Skin epidermis (tissue), 12 donors: Measurements from ENCODE around the gene SCUBE3.

Experiments used
- H3K27ac ChIP-seq, 21 experiments: fragments of 200-600 bp; sonication (generic) in 11 of 21; one replicate each; pipeline ENCODE4 v1.5.0; 2020; ENCODE audit warnings: mild to moderate bottlenecking in 3 of 21, inconsistent platforms in 2 of 21, moderate library complexity in 2 of 21
- H3K4me3 ChIP-seq, 7 experiments: fragments of 200-600 bp; sonication (generic) in 2 of 7; one replicate each; pipeline ENCODE4 v1.5.0; 2020; ENCODE audit warnings: inconsistent platforms in 2 of 7, mild to moderate bottlenecking in 2 of 7, moderate library complexity in 1 of 7

SCUBE3 gene

DNA sequence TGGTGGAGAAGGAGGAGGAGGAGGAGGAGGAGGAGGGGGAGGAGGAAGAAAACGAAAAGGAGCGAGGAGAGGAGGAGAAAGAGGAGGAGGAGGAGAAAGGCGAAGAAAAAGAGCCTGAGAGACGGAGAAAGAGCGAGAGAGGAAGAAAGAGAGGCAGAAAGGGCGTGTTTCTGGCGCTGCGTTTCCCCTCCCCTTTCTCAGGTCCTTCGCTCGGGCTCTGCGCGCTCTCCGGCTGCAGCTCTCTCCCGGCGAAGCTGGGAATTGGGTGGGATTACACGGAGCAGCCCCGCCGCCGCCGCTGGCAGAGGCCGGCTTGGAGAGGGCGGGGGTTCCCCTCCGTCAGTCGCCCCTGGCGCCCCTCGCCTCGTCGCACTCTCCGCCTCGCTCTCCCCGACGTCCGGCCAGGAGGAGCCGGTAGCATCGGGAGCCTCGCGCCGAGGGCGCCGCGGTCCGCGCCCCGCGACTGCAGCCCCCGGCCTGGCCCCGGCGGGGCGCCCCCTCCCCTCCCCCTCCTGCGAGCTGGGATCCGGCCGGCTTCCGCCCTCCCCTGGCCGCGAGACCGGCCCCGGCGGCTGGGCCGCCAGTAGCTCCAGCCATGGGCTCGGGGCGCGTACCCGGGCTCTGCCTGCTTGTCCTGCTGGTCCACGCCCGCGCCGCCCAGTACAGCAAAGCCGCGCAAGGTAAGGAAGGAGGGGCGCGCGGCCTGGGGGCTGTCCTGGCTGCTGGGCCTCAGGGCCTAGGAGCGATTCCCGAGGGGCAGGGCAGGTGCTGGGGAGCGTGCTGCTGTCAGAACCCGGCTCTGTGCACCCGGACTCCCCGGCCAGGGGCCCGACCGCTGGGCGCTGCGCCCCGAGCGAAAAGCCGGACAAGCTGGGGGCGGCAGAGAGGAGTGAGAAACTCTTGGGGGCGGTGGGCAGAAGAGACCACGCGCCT lies at the start of gene SCUBE3:
Gene SCUBE3, plus strand, starts transcription at position 133 of the 933 bp plus-strand sequence. Its CDS starts 463 bp downstream, at position 596.
- no peak within 1 kb of the TSS for H3K27ac ChIP-seq
- H3K4me3 ChIP-seq = peak within 1 kb of the TSS; percentile 25 to 53 (median 35)

DNA sequence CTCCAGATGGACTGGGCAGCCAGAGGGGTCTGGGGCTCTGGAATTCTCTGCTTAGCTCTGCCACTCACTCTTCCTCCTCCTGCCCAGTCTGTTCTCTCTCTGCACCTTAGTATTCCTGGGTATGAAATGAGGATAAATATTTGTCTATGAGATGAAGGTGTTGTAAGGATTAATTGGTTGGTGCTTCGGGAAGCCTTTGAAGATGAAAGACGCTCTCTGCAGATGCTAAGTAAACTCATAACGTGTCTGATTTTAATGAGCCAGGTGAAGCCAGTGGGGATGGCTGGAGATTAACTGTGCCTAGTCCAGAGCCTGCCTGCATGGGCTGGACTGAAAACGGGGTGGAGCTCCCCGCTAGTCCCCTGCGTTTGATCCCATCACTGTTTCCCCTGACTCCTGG lies 49.5 kb upstream of the SCUBE3 start:
- Histone ChIP-seq H3K27ac (no peak overlapping the region), H3K4me3 (no peak overlapping the region)

DNA sequence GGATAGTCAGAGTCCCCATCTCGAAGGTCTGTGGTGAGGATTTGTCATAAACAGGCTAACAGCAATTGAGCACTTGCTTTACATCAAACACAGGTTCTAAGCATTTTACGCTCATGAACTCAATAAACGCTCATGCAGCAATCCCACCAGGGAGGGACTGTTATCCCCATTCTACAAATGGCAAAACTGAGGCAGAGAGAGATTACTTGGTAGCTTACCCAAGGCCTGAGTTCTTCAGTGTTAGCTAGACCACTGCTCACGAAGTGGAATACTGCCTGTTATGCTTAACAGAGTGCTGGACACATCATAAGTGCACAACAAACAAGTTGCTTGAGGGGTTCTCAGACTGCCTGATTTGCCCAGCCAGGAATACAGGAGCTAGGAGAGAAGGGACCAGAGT lies 48.9 kb upstream of the SCUBE3 start:
- Histone ChIP-seq H3K4me3 (no peak overlapping the region), H3K27ac (peak overlapping the region in 8 of 21 experiments; percentile 14 to 73 (median 59))

DNA sequence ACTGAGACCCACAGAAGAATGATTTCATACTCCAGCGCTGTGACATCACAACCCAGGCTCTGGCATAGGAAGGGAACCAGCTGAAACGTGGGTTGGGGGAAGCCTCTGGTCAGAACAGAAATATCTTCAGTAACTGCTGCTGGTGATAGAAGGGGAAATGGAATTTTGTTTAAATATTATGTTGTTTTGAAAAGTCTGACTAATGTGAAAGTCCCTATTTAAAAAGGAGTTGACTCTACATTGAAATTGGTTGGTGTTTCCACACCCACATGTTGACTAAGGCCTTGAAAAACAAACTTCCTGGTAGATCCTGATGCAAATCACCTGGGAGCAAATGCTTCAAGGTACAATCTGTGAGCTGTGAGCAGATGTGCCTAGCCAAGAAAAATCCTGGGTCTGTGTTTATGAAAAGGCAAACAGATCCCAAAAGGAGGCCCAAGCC lies 48.1 kb upstream of the SCUBE3 start:
- peak overlapping the region in 13 of 21 experiments; percentile 14 to 73 (median 59) for H3K27ac ChIP-seq
- H3K4me3 ChIP-seq = no peak overlapping the region

DNA sequence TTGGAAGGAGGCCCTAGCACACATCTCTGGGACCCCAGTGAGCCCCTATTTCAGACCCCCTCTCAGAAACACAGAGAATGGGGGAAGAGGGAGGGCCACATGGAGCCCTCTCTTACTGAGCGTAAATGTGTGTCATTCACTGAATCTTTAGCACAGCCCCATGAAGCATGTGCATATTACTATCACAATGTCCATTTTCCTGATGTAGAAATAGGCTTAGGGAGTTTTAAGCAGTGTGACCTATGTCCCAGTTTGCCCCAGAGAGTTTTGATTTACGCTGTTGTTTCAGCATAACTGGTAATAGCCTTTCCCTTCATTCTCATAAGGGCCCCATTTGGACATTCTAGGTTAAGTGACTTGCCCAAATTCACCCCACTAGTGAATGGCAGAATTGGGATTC lies 47.6 kb upstream of the SCUBE3 start:
- no peak overlapping the region for H3K4me3 ChIP-seq
- peak overlapping the region in 11 of 21 experiments; percentile 18 to 73 (median 59) for H3K27ac ChIP-seq

DNA sequence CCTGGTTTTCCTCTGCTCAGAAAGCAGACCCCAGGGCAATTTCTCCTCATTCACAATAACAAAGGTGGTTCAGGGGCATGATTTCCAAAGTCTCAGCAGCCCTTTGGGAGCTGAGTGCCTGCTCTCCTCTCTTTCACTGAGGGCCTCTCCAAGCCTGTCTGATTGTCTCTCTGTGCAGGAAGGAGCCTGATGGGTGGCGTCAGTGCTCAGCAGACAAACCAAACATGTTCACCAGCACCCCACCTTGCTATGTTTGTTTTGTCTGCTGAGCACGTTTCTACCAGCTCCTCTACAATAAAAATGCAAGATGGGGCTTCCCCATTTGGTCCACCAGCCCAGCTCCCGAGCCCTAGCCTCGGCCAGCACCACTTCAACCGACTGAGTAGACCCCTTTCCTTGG lies 47.2 kb upstream of the SCUBE3 start:
- H3K27ac ChIP-seq = peak overlapping the region in 11 of 21 experiments; percentile 18 to 73 (median 59)
- no peak overlapping the region for H3K4me3 ChIP-seq

DNA sequence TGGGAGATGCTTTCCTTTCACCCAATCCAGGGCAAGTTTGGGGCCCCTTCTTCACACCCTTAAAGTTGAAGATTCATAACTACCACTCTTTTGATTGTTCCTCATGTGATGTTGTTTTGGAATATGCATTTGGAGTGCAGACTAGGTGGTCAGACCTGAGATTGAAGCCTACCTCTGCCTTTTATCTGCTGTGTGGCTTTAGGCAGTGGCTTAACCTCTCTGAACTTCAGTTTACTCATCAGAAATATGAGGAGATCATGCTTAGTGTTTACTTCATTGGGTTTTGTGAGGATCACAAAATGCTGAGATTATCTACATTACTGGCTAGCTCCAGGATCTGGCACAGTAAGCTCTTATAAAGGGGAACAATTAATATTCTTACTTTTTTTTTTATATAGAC lies 46.3 kb upstream of the SCUBE3 start:
- Histone ChIP-seq H3K27ac (no peak overlapping the region), H3K4me3 (no peak overlapping the region)

DNA sequence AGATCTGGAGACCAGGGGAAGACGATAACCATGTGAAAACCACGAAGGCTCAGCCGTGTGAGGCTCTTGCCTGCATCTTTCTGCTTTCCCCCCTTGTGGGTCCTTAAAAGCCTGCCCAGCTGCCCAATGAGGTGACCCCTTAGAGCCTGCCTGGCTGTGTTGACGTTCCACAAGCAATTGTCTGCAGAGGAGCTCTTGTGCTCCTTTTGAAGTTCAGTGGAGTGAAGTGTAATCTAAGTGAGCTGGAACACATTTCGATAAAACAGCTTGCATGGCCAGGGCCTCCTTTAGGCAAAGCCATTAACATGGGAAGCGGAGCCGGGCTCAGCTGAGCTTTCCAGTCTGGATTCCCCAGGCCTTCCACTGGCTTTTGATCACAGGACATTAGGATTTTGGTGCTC lies 45.3 kb upstream of the SCUBE3 start:
- Histone ChIP-seq H3K4me3 (no peak overlapping the region), H3K27ac (no peak overlapping the region)

DNA sequence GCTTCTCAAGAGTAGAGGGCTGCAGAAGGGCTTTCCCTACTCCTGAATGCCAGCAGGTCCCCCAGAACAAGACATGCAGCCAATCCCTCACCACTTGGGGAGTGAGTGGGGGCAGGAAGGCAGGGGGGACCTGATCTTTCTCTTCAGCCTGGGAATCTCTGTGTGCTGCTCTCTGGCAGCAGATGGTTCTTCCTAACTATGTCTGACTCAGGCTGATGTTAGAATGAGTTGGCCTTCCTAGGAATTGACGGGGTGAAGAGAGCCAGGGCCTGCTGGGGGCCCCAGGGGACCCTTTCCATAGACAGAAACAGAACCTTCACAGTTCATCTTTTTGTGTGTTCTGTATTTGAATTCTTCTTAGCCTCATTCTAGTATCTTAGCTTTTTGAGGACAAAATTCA lies 43.6 kb upstream of the SCUBE3 start:
- Histone ChIP-seq H3K27ac (no peak overlapping the region), H3K4me3 (no peak overlapping the region)

DNA sequence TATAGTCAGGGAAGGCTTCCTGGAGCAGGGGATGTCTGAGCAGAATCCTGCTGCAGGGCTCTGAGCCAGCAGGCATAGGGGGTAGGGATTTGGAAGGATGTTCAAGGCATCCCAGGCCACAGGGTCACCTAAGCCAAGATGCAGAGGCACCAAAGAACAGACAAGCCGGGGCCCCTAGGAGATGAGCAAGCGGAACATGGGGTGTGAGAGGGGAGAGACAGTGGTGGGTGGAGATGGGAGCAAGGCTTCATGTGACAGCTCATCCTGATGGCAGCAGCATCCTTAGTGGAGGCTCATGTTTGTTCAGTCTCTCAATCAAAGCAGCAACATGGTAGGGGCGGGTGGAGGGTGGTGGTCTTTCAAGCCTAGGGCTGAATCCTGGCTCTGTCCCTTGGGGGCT lies 42.9 kb upstream of the SCUBE3 start:
- Histone ChIP-seq H3K4me3 (no peak overlapping the region), H3K27ac (no peak overlapping the region)

DNA sequence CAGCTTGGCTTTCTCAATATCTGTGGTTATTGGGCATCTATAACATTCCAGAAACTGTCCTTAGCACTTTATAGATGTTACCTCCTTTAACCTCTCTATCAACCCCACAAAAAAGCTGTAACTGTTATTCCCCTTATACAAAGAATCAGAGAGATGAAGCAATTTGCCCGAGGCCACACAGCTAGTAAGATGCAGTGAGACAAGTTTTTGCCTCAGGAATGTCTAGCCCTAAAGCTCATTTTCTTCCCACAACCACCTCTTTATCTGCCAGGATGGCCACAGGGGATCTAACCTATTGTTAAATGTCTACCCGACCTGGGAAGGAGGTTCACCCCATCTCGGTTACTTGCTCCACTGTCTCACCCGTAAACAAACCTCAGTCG lies 40.7 kb upstream of the SCUBE3 start:
- H3K27ac ChIP-seq = no peak overlapping the region
- H3K4me3 ChIP-seq = no peak overlapping the region

DNA sequence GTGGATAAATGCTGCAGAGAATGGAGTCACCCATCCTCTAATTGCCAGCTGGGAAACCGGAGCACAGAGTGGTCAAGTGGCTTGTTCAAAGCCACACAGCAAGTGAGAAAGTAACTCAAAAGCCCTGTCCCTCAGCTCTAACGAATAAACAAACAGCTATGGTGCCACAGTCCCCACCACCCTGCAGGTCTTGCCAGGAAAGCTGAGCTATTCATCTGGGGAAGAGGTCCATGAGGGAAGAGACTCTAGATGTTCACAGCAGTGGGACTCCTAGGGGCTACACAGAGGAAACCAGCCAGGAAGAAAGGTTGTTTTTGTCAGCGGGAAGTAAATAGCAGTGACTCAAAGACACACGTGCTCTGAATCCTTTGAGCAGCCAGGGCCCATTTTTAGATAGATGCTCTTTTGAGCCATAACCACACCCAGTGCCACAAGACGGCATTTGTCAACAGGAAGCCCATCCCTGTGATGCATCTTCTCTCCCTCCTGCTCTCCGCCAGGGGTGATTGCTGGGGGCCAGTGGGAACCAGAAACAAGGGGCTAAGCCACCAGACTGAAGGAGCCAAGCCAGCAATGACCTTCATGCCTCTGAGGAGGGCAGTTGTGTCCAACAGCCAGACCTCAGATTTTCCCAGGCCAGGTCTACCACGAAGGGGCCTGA lies 40.2 kb upstream of the SCUBE3 start:
- H3K27ac ChIP-seq = peak overlapping the region in 1 of 21 experiments; percentile 18

DNA sequence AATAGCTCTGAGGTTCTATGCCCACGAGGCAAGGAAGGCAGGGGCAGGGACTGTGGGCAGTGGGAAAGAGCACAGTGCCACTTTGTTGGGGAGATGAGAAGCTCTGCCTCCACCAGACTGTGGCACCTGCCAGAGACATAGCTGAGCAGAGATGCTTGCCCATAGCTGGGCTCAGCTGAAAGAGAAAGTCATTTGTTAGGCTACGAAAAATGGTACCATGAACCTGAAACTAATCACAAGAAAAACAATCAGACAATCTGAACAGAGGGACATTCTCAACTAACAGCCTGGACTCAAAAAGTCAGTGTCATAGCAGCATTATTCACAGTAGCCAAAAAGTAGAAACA lies 39.7 kb upstream of the SCUBE3 start:
- Histone ChIP-seq H3K27ac (no peak overlapping the region), H3K4me3 (no peak overlapping the region)

More for the DNA sequence above, 40.2 kb upstream of the SCUBE3 start:
- no peak overlapping the region for H3K4me3 ChIP-seq

DNA sequence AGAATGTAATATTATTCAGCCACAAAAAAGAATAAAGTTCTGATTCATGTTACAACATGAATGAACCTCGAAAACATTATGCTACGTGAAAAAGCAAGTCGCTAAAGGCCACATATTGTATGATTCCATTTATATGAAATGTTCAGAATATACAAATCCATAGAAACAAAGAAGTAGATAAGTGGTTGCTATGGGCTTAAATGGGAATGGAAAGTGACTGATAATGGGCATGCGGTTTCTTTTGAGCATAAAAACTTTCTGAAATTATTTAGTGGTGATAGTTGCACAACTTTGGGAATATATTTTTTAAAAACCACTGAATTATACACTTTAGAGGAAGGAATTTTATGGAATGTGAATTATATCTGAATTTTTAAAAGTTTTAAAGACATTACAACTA lies 39.3 kb upstream of the SCUBE3 start:
- Histone ChIP-seq H3K27ac (no peak overlapping the region), H3K4me3 (no peak overlapping the region)

DNA sequence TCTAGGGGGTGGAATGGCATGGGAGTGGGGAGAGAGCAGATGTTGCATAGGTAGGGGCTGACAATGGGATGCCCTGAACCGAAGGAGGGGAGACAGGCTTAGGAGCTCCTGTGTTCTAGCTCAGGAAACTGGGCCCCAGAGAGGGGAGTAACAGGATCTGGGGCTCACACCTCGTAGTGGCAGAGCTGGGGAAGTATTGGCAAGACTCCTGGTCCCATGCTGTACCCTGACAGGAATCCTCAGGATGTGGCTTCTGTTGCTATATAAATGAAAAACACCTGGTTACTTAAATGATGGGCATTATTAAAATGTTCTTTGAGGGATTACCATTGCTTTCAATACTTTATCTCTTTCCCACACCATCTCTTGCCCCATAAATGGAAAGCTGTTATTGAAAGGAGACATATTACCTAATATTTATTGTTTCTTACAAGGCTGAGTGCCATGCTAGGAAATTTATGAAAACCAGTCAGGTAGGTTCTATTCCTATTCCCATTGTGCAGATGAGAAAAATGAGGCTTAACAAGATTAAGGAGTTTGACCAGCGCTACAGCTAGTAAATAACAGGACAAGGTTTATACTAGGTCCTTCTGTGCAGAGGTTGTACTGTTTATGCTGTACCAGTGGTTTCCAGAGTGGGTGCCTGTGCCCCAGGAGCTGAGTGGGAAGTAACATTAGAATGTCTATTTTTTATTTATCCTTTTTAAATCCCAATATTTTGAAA lies 37.3 kb upstream of the SCUBE3 start:
- H3K27ac ChIP-seq = no peak overlapping the region

DNA sequence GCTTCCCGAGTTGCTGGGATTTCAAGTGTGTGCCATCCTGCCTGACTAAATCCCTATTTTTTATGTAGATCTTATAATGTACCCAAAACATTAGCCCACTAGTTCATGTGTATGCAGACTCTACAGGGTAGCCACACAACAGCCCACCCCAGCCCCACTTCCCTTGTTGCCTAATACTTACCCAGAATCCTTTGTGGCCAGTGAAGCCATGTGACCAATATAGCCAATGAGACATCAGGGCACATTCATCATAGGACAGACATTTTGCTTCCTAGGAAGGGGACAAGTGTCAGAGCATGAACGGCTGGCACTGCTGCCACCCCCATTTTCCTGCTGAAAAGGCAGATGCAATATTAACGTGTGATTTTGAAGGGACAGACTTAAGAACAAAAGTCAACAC lies 36.6 kb upstream of the SCUBE3 start:
- Histone ChIP-seq H3K4me3 (no peak overlapping the region), H3K27ac (no peak overlapping the region)

More for the DNA sequence above, 37.3 kb upstream of the SCUBE3 start:
- H3K4me3 ChIP-seq = no peak overlapping the region

DNA sequence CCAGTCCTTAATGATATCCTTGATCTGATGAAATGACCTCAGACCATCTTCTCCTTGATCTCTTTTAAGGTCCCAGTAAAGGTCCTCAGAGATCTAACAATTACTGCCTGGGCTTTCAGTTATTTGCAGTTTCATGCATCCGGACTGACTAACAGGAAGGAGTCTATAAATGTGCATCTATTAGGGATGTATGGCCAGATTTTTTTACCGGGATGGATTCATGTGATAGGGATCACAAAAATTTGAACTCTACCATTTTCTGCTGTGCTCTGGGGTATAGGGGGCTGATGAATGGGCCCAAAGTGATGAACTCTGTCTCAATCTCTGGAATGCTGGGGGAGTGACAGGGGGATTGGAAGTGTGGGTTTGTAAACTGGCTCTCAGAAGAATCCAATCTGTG lies 36.2 kb upstream of the SCUBE3 start:
- Histone ChIP-seq H3K27ac (no peak overlapping the region), H3K4me3 (no peak overlapping the region)

DNA sequence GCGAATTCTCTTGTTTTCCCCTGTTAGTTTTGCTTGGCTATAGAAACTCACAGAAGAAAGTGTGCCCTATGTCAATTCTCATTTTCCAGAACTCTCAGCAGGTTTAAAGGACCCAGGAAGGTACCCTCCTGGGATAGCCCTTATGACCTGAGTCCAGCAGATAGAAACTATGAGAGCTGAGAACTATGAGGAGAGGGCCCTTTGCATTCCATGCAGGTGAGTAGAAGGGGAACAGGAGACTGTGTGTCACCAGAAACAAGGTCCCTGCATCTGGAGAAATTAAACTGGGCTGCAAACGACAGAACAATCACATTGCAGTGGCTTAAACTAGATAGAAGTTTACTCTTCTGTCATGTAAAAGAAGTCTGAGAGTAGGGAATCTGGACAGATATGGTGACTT lies 35.7 kb upstream of the SCUBE3 start:
- Histone ChIP-seq H3K27ac (no peak overlapping the region), H3K4me3 (no peak overlapping the region)

DNA sequence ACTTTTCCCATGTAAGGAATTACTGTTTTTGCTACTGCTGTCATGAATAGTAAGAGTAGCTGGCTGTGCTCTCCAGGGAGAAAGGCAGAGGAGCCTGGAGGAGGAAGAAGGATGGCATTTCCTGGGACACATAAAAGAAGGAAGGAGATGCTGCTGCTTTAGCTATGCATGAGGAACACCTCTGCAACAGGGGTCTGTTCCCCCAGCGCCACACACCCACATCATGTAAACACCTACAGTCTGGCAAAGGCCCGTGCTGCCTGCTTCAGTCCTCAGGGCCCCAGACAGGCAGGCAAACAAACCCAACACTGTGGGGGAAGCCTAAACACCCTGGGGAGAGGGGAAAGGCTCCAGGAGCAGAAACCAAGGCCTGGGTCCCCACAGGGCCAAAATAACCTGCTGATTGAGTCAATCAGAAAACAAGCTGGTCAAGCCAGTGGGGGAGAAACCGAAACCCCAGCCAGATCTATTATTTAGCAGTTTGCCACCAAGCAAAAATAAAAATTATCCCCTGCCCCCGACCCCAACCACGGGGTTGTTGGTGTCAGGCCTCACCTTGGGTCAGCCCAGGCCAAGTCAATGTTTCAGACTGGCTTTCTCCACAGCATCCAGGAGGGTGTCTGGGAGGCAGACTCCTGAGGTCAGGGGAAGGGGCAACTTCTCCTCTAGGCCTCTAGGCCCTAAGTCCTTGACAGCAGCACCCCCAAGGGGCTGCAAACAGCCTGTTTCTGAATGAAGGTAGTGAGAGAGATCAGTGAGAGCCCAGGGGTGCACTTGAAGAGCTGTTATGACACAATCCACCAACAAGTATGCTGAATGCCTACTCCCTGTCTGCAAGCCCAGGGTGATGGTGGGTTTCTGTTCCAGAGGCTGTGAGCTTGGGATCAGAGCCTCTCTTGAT lies 34.6 kb upstream of the SCUBE3 start:
- no peak overlapping the region for H3K27ac ChIP-seq
- no peak overlapping the region for H3K4me3 ChIP-seq
